Activated CD4-positive, CD25-positive, alpha-beta regulatory T cell treated with anti-CD3 and anti-CD28 coated beads, Interleukin-2, amount 50 U/mL, for 16 hours (primary cell): Measurements from ENCODE around the gene PHPT1.

Experiments used
- DNase-seq: peaks from one replicate; pipeline ENCODE4 v3.0.0-alpha.2; 2020; ENCODE audit warnings: low read depth, low spot score

PHPT1 gene

GRCh38 chr9:136847826-136848392, 1.3 kb upstream of the PHPT1 start:
- peak; percentile 40 for DNase-seq

DNA sequence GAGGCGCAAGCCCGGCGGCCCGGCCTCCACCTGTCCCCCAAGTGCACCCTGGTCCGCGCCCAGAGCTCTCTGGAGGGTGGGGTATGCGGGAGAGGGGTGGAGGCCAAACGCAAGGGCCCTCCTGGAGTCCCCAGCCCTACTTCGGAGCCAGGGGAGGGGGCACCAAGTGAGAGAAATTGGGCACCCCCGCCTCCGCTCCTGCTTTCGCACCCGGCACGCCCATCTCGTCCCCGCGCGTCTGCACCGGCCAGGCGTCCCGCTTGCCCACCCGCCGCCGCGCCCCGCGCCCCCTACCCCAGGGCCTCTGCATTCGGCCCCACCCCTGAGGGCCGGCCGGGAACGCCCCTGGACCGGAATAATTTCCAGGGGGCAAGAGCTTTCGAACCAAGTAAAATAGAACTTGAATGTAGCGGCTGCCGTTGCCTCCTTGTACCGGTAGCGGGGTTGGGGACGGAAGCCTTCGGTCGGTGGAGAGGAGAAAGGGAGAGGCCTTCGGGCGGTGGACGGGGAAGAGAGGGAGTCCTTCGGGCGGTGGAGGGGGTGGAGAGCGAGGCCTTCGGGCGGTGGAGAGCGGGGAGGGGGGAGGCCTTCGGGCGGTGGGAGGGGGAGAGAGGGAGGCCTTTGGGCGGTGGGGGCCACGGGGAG, 694 bp upstream of the PHPT1 start:
- no peak for DNase-seq

DNA sequence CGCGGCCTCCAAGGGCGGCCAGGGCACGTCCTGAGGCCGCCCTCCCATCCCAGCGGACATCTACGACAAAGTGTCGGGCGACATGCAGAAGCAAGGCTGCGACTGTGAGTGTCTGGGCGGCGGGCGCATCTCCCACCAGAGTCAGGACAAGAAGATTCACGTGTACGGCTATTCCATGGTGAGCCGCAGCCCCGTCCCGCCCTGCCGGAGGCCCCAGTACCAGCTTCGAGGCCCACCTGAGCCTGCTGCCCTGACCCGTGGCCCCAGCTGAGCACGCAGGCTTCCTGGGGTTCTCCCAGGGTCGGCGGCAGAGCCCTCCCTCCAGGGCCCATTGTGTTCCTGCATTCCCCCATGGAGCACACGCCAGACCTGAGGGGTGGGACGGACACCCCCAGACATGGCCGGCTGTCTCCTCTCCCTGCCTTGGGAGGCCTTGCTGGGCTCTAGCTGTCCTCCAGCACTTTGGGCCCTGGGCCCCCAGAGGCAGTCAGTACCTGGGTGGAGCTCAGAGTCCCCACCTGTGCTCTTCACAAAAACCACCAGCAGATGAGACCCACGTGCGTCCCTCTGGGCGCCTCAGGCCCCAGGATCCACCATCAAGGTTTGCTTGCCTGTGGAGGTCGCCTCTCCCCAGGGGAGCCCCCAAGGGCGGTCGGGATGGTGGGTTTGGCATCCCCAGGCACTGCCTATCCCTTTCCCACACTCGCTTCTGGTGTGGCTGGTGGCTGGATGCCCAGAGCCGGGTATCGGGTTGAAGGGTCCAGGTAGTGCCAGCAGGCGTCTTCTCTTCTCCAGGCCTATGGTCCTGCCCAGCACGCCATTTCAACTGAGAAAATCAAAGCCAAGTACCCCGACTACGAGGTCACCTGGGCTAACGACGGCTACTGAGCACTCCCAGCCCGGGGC, 1.0 kb downstream of the PHPT1 start:
- no peak for DNase-seq

- DNase-seq = no peak
Observed at GRCh38 chr9:136850866-136851775, 1.9 kb downstream of the PHPT1 start.

DNA sequence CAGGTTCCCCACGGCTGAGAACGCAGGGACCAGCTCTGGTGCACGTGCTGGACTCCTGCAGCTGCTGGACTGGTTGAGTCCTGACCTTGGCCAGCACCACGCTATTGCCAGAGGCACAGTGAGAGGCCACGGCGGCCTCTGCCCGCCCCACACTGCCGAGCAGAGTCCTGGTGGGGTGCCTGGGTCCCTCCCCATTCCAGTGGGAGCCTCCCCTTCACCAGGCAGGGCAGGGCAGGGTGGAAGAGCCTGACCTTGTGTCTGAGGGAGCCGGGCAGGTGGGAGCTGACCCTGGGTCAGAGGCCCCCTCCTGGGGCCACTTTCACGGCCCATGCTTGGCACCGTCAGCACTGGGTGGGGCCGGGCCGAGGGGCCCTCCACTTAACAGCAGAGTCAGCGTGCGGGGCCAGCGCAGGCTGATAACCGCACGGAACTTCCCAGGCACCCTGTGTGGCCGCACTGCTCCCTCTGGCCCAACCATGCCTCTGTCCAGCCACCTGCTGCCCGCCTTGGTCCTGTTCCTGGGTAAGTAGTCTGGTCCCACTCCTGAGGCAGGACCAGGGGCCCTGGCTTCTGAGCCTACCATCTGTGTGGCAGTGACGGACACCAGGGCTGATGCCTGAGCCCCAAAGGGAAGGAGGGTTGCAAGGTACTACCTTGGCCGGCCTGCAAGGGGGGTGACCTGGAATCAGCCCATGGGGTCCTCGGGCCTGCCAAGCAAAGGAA, 2.9 kb downstream of the PHPT1 start, which contains the start of gene MAMDC4:
MAMDC4 (plus strand) TSS at position 406 of the 723 bp plus-strand sequence; CDS start at position 477, 71 bp downstream.
- DNase-seq = no peak

GRCh38 chr9:136852664-136853595, 3.7 kb downstream of the PHPT1 start:
- DNase-seq = no peak

DNA sequence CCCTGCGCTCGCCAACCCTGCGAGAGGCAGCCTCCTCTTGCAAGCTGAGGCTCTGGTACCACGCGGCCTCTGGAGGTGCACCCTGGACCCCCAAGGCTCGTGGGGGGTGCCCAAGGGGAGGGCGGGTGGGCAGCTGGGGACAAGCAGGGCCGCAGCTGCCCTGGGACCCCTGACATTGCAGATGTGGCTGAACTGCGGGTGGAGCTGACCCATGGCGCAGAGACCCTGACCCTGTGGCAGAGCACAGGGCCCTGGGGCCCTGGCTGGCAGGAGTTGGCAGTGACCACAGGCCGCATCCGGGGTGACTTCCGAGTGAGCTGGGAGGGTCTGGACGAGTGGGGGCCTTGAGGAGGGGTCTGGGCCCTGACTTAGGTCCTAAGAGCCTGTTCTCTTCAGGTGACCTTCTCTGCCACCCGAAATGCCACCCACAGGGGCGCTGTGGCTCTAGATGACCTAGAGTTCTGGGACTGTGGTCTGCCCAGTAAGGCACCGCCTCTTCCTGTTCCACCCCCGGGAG, 4.4 kb downstream of the PHPT1 start:
- no peak for DNase-seq

DNA sequence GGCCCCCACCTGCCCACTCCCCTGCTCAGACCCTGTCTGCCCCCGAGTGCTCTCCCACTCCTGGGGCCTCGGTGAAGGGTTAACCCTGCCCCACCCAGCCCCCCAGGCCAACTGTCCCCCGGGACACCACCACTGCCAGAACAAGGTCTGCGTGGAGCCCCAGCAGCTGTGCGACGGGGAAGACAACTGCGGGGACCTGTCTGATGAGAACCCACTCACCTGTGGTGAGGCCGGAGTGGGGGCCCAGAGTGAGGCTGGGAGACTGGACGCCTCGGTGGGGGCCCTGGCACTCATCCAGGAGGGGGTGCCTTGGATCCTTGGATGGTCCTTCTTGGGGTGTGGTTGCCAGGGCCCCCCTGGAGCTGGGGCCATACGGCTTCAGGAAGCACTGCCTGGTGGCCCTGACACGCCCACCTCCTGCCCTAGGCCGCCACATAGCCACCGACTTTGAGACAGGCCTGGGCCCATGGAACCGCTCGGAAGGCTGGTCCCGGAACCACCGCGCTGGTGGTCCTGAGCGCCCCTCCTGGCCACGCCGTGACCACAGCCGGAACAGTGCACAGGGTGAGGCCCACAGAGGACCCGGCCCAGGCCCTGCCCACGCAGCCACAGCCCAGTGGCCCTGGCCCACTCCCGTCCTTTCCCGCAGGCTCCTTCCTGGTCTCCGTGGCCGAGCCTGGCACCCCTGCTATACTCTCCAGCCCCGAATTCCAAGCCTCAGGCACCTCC, 5.1 kb downstream of the PHPT1 start:
- DNase-seq = no peak

DNA sequence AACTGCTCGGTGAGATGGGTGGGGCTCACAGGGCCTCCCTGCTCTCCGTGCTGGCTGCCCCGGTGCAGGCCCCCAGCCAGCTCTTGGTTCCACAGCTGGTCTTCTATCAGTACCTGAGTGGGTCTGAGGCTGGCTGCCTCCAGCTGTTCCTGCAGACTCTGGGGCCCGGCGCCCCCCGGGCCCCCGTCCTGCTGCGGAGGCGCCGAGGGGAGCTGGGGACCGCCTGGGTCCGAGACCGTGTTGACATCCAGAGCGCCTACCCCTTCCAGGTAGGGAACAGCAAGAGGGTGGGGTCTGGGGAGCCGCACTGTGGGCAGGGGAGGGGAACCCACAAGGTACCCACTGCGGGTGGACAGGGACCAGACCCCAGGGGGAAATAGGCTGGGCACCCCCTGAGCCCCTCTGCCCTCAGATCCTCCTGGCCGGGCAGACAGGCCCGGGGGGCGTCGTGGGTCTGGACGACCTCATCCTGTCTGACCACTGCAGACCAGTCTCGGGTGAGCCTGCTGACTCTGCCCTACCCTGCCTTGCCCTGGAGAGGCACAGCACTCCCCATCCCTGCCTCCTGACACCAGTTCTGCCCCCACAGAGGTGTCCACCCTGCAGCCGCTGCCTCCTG, 5.7 kb downstream of the PHPT1 start:
- no peak for DNase-seq

- no peak for DNase-seq
Observed at GRCh38 chr9:136855461-136856078, 6.4 kb downstream of the PHPT1 start.

DNA sequence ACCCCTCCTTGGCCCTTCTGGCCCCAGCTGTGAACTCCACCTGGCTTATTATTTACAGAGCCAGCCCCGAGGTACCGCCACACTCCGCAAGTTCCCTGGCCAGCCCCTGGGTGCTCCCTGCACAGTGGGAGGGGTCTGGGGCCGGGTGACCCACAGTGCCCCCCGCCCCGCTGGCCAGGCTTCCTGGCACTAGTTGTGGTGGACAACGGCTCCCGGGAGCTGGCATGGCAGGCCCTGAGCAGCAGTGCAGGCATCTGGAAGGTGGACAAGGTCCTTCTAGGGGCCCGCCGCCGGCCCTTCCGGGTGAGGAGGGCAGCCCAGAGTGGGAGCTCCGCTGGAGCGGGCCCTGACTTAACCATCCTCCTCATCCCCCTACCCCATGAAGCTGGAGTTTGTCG, 6.9 kb downstream of the PHPT1 start:
- DNase-seq = no peak

DNA sequence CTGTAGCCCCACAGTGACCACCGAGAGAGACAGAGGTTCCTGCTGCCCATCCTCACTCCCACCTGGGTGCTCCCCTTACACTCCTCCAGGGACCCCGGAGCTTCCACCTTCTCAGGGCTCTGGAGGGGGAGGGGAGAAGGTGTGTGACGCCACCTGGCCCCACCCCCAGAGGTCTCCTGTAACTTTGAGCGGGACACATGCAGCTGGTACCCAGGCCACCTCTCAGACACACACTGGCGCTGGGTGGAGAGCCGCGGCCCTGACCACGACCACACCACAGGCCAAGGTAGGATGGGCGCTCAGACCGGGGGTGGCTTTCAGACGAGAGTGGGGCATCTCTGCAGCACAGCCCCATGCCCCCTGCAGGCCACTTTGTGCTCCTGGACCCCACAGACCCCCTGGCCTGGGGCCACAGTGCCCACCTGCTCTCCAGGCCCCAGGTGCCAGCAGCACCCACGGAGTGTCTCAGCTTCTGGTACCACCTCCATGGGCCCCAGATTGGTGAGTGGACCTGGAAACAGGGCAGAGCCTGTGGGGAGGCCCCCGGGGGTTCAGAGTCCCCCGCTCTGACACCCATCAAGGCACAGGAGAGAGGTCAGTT, 7.4 kb downstream of the PHPT1 start:
- no peak for DNase-seq

DNA sequence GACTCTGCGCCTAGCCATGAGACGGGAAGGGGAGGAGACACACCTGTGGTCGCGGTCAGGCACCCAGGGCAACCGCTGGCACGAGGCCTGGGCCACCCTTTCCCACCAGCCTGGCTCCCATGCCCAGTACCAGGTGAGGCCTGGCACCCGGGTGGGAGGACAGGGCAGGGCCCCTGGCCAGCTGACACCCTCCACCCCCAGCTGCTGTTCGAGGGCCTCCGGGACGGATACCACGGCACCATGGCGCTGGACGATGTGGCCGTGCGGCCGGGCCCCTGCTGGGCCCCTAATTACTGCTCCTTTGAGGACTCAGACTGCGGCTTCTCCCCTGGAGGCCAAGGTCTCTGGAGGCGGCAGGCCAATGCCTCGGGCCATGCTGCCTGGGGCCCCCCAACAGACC, 8.0 kb downstream of the PHPT1 start:
- DNase-seq = no peak

GRCh38 chr9:136857581-136858412, 8.6 kb downstream of the PHPT1 start:
- no peak for DNase-seq

GRCh38 chr9:136858452-136858843, 9.2 kb downstream of the PHPT1 start:
- DNase-seq = no peak
